GM19438 (cell line): Measurements from ENCODE around the gene RNF125.
"Not testable (repeated sequence)": the region's sequence is repeated elsewhere in the genome, so short reads cannot be mapped to it uniquely, and the experiment has no call there.

Experiments used
- ATAC-seq: cut with Tn5 transposase; IDR thresholded peaks from one replicate; pipeline ENCODE4 v1.9.1; 2021; ENCODE audit warnings: low read depth; ENCODE audit not compliant: unreplicated experiment

Gene RNF125

GRCh38 chr18:32083781-32084180 is 65.2 kb downstream of the RNF125 start:
- ATAC-seq, result no peak

GRCh38 chr18:32086881-32087280 is 68.3 kb downstream of the RNF125 start:
- no peak for ATAC-seq

- not testable (repeated sequence) for ATAC-seq
Observed at GRCh38 chr18:32090831-32091230, 72.2 kb downstream of the RNF125 start.

- ATAC-seq, result no peak
Observed at GRCh38 chr18:32091325-32091723, 72.7 kb downstream of the RNF125 start.

- ATAC-seq, result peak; percentile 64
Observed at GRCh38 chr18:32091724-32092421, 73.2 kb downstream of the RNF125 start, which contains the start of gene RNF138. Gene RNF138, plus strand, starts transcription at chr18:32091874. Its CDS starts 903 bp downstream, at chr18:32092777.

GRCh38 chr18:32092422-32093101 is 73.9 kb downstream of the RNF125 start:
- ATAC-seq, result peak; percentile 70

GRCh38 chr18:32093102-32093511 is 74.5 kb downstream of the RNF125 start:
- peak; percentile 25 for ATAC-seq

- ATAC-seq, result peak; percentile 0
Observed at GRCh38 chr18:32093523-32093922, 74.9 kb downstream of the RNF125 start.

GRCh38 chr18:32095192-32095899 is 76.7 kb downstream of the RNF125 start:
- no peak for ATAC-seq

GRCh38 chr18:32095900-32096229 is 77.2 kb downstream of the RNF125 start:
- no peak for ATAC-seq

- no peak for ATAC-seq
Observed at GRCh38 chr18:32096946-32097345, 78.3 kb downstream of the RNF125 start.

GRCh38 chr18:32104516-32104915 is 85.9 kb downstream of the RNF125 start:
- no peak for ATAC-seq

- no peak for ATAC-seq
Observed at GRCh38 chr18:32110005-32110404, 91.4 kb downstream of the RNF125 start.

GRCh38 chr18:32111706-32112105 is 93.1 kb downstream of the RNF125 start:
- no peak for ATAC-seq

GRCh38 chr18:32112826-32113225 is 94.2 kb downstream of the RNF125 start:
- no peak for ATAC-seq

- ATAC-seq, result no peak
Observed at GRCh38 chr18:32114293-32114942, 95.8 kb downstream of the RNF125 start.

GRCh38 chr18:32122039-32122438 is 103.4 kb downstream of the RNF125 start:
- no peak for ATAC-seq
